ENCODE results near the gene RFXANK. TPM values are rescaled to one million over a fixed set of nuclear protein-coding genes. Genes with fewer than 3 reads are reported as not detected.
"Not testable (repeated sequence)": the region's sequence is repeated elsewhere in the genome, so short reads cannot be mapped to it uniquely, and the experiment has no call there.

The RFXANK gene
- 72.9 TPM for total RNA-seq

GRCh38 chr19:19192078-19192882 lies at the start of gene RFXANK, which contains the start of gene BORCS8:
Gene RFXANK (plus strand): TSS chr19:19192258. CDS start chr19:19193947, 1,689 bp downstream.
Gene BORCS8 (minus strand): TSS chr19:19192152. CDS start chr19:19192117, 35 bp downstream.
- peak; percentile 95 for ATAC-seq

- no peak for ATAC-seq
Measured at GRCh38 chr19:19142347-19142746, 49.7 kb upstream of the RFXANK start.

- ATAC-seq = no peak
Measured at GRCh38 chr19:19145281-19145680, 46.8 kb upstream of the RFXANK start.

GRCh38 chr19:19145684-19146608 lies 46.1 kb upstream of the RFXANK start:
- ATAC-seq = peak; percentile 87

- peak; percentile 5 for ATAC-seq
Measured at GRCh38 chr19:19146865-19147264, 45.2 kb upstream of the RFXANK start.

- no peak for ATAC-seq
Measured at GRCh38 chr19:19147344-19147743, 44.7 kb upstream of the RFXANK start.

- ATAC-seq = not testable (repeated sequence)
Measured at GRCh38 chr19:19148504-19148903, 43.6 kb upstream of the RFXANK start.

GRCh38 chr19:19149435-19149834 lies 42.6 kb upstream of the RFXANK start:
- no peak for ATAC-seq

- ATAC-seq = peak; percentile 23
Measured at GRCh38 chr19:19151418-19151817, 40.6 kb upstream of the RFXANK start.

GRCh38 chr19:19152668-19153384 lies 39.2 kb upstream of the RFXANK start:
- ATAC-seq = no peak

- ATAC-seq = peak; percentile 15
Measured at GRCh38 chr19:19154768-19155494, 37.1 kb upstream of the RFXANK start.

GRCh38 chr19:19155495-19156219 lies 36.4 kb upstream of the RFXANK start:
- ATAC-seq = peak; percentile 43

- no peak for ATAC-seq
Measured at GRCh38 chr19:19157808-19158207, 34.2 kb upstream of the RFXANK start.

GRCh38 chr19:19159534-19159933 lies 32.5 kb upstream of the RFXANK start:
- no peak for ATAC-seq

- no peak for ATAC-seq
Measured at GRCh38 chr19:19160461-19161035, 31.5 kb upstream of the RFXANK start.

GRCh38 chr19:19162495-19162894 lies 29.6 kb upstream of the RFXANK start:
- no peak for ATAC-seq

GRCh38 chr19:19165396-19165795 lies 26.7 kb upstream of the RFXANK start:
- ATAC-seq = no peak

GRCh38 chr19:19167612-19168011 lies 24.4 kb upstream of the RFXANK start:
- no peak for ATAC-seq

- ATAC-seq = no peak
Measured at GRCh38 chr19:19169236-19170052, 22.6 kb upstream of the RFXANK start.

Measured in esophagus mucosa (tissue), 1 donor.